CD4-positive, alpha-beta T cell treated with Interleukin-4 for 1 hour (primary cell): Measurements from ENCODE around the gene USP7.
"Not testable (repeated sequence)": the region's sequence is repeated elsewhere in the genome, so short reads cannot be mapped to it uniquely, and the experiment has no call there.

Source experiments
- DNase-seq, 2 donors: peaks; one replicate each; pipeline ENCODE4 v3.0.0-alpha.2; 2020 to 2022

Gene USP7

DNA sequence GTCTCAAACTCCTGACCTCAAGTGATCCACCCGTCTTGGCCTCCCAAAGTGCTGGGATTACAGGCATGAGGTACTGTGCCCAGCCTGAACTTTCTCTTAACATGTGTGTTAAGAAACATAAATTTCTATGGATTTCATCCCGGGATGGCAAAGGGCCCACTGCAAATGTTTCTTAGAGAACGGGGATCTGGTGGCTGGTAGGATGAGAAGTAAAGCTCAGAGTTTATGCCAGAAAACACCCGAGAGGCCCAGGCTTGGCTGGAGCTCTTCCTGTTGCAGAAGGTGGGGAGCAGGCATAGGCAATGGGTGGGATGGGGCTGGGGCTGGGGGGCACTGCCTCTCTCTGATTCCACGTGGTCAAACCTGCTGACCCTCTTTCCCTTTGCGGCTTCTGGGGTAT is 89.3 kb downstream of the USP7 start:
- no peak for DNase-seq

DNA sequence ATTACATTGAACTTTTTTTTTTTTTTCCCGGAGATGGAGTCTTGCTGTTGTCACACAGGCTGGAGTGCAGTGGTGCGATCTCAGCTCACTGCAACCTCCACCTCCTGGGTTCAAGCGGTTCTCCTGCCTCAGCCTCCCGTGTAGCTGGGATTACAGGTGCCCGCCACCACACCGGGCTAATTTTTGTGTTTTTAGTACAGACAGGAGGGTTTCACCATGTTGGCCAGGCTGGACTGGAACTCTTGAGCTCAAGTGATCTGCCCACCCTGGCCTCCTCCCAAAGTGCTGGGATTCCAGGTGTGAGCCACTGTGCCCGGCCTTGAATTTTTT is 89.9 kb downstream of the USP7 start:
- DNase-seq: not testable (repeated sequence)

DNA sequence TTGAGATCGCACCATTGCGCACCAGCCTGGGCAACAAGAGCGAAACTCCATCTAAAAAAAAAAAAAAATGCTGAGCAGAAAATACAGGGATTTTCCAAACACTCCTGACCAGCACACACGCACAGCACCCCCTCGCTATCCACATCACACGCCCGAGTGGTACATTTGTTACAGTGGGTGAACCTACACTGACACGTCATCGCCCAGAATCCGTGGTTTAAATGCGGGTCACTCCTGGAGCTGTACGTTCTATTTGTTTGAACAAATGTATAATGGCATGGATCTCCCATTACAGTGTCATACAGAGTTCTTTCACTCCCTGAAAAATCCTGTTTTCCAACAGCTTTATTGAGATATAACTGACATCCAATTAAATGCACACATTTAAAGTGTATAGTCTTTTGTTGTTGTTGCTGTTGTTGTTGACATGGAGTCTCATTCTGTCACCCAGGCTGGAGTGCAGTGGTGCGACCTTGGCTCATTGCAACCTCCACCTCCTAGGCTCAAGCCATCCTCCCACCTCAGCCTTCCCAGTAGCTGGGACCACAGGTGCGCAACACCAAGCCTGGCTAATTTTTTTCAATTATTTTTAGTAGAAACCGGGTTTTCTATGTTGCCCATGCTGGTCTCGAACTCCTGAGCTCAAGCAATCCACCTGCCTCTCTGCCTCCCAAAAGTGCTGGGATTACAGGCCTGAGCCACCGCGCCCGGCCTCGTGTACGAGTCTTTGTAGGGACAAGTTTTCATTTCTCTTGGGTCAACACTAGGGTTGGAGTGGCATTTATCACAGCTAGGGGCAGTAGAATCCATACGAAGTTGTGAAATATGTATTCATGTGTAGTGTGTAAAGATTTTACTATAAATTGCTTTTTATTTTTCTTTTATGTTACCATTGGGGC is 90.5 kb downstream of the USP7 start:
- no peak for DNase-seq

DNA sequence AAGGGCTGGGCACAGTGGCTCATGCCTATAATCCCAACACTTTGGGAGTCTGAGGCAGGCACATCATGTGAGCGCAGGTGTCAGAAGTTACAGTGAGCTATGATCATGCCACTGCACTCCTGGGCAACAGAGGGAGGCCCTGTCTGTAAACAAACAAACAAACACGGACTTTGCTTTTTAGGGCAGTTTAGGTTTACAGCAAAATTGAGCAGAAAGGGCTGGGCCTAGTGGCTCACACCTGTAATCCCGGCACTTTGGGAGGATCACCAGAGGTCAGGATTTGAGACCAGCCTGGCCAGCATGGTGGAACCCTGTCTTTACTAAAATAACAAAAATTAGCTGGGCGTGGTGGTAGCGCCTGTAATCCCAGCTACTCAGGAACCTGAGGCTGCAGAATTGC is 91.6 kb downstream of the USP7 start:
- DNase-seq: no peak

DNA sequence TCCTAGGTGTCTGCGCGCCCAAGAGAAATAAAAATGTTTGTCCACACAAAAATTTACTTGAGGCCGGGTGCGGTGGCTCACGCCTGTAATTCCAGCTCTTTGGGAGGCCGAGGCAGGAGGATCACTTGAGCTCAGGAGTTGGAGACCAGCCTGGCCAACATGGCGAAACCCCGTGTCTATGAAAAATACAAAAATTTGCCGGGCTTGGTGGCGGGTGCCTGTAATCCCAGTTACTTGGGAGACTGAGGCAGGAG is 93.8 kb downstream of the USP7 start:
- DNase-seq: not testable (repeated sequence)

DNA sequence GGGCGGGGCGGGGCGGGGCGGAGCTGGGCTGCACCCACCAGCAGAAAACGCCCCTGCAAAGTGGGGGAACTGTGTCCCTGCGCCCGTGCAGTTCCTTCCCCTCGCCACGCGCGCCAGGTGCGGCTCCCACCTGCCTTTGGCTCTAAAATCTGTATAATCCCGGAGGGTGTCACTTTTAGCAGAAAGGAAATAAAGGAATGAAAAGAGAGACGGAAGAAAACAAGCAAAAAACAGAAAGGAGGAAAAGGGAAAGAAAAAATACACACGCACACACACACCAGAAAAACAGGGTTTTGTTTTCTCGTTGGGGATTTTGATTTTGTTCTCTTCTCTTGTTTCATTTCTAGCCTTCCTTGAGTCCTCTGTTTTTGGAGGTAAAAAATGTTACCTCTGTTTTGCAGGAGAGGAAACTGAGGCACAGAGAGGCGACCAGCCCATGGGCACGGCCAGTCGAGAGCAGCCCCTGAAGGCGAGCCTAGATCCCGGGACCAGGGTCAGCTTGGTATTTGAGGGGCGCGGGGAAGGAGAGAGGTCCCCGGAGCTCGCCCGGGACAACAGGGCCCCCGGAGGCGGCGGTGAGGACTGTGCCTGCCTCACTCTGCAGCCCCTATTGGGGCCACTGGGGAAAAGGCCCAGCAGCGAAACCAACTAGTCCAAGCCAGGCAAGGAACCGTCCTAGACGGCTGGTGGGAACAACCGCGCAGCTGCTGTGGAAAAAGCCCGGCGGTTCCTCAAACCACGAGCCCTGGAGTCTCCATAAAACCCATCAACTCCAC is 94.3 kb downstream of the USP7 start:
- no peak for DNase-seq

DNA sequence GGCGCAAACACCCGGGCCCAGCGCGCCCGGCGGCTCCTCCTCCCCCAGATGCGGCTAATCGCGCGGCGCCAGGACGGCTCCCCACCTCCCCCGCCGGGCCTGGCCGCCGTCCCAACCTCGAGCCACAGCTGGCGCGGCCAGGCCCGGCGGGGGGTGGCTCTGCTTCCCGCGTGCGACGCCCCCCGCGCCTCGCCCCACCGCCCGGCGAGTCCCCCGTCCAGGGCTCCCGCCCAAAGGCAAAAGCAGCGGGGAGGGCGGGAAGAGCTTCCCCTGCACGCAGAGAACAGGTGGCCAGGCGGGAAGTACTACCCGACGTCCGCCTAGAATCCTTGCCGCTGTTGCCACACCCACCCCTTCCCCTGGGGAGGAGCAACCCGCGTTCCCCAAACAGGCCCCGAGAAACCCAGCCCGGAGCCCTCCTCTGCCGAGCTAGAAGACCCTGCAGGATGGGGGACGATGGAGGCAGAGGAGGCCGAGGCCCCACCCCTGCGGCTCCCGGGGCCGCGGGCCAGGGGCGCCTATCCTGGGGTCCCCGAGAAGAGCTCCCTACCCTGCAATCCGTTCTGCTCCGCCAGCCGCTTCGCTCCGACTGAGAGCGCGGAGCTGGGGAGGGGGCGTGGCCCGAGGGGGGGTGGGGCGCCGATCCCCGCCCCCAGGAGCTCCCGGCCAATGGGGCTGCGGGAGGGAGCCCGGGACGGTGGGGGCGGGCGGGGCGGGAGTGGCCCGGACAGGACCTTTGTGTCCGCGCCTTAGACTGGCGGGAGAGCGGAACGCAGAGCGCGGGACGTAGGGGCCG is 95.1 kb downstream of the USP7 start, which contains the start of gene CARHSP1:
CARHSP1 (minus strand) TSS at position 591 of the 796 bp plus-strand sequence. CDS start 9,678 bp downstream, outside the sequence.
- peak; percentile 83 for DNase-seq

DNA sequence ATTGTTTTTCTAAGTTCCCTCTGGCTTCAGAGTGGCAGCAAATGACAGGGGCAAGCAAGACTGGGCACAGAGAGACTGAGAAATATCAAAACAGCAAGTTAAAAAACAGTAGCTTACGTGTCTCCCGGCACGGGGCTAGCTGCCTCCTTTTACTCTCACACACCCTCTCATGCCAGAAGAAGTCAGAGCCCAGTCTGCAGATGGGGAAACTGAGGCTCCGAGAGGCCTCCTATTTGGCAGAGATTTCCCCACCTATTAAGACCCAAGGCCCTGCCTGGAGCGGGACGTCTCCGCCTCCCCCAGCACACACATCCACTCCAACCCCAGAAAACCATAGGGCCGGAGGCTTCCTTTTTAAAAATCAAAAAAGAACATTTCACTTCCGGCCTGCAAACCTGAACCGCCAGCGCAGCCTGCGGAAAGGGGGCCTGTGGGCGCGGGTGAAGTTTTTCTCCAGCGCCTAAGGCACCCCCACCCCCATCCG is 95.7 kb downstream of the USP7 start:
- peak; percentile 49 to 69 for DNase-seq

DNA sequence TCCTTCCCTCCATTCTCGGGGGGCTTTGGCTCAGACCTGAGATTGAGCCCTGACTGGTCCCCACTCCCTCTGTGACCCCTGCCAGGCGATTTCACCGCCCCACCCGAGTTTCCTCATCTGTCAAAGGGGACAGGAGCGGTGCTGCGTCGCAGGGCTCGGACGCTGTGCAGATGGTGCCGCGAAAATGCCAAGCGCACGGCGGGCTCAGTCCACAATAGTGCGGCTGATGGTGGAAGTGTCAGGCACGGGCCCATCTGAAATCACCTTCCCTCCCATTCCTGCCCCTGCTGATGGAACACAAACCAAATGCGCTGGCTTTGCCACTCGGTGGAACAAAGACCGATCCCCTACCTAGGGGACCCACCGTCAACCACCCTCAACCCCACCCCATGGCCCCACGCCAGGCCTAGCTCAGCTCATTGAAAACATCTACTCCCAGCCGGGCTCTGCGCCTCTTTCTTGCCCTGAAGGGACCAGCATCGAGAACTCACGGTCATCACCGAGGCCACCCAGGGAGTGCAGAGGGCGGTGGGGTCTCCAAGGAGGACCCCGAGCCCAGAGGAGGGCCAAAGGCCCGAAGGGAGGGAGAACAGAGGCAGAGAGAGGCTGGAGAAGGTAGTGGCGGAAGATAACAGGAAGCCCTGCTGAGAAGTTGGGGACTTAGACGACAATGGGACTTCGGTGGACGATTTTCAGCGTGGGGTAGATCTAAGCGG is 96.3 kb downstream of the USP7 start:
- DNase-seq: no peak

DNA sequence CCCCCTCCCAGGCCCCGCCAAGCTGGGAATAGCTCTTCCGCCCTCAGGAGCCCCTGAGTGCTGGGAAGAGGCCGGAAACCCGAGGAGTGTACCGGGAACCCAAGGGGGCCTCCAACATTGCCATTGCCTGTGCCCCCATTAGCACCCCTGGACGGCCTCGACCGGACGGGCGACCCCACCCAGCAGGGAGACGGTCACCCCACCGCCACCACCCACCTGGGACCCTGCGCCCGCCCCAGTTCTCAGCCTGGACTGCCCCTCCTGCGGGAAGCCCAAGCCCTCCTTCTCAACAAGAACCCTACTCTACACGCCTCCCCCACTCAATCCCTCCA is 96.9 kb downstream of the USP7 start:
- DNase-seq: no peak

DNA sequence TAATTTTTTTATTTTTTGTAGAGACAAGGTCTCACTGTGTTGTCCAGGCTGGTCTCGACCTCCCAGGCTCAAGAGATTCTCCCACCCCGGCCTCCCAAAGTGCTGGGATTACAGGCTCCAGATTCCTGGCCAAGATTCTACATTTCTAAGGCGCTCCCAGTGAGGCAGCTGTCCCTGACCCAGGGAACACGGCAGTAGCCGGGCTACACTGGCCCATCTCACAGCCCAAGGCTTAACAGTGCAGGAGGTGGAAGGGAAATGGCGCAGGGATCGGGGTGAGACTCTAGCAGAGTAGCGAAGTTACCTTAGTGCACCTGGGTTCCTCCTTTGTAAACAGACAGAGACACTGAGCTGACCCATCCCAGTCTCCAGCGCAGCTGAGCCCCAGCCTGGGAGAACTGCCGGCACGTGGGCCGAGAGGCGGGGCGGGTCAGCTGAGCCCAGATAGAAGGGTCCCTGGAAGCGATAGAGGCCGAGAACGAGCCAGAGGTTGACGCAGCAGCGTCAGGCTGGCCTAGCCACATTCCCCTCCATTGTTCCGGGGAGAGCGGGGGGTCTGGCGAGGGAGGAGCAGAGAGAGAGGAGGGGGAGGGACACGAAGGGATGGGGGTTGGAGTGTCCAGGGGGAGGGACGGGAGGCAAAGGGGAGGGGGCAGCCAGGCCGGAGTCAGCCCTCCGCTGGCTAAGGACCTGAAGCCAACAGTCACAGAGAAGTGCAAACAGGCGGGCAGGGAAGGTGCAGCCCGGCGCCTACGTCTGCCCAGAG is 97.4 kb downstream of the USP7 start:
- no peak for DNase-seq

DNA sequence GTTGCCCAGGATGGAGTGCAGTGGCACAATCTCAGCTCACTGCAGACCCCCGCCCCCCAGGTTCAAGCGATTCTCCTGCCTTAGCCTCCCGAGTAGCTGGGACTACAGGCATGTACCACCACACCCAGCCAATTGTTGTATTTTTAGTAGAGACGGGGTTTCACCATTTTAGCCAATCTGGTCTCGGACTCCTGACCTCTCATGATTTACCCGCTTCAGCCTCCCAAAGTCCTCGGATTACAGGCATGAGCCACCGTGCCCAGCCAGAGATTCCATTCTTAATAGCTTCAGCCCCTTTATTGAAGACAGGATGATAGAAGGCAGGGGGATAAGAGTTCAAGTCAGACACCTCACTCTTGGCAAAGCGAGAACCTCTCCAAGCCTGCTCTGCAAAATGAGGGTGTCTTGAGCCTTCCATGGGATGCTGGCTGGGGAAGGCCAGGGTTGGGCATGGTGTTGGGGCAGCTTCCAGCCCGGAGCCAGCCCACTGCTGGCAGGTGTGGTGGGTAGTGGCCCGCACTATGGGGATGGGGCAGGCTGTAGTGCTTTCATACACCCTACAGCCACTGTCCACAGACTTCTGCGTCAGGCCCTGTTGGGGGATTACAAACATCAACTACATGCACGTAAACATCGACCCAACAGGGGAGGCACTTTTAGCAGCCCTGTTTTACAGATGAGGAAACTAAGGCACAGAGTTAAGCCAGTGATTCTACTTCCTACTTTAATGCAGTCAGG is 98.4 kb downstream of the USP7 start:
- DNase-seq: no peak

DNA sequence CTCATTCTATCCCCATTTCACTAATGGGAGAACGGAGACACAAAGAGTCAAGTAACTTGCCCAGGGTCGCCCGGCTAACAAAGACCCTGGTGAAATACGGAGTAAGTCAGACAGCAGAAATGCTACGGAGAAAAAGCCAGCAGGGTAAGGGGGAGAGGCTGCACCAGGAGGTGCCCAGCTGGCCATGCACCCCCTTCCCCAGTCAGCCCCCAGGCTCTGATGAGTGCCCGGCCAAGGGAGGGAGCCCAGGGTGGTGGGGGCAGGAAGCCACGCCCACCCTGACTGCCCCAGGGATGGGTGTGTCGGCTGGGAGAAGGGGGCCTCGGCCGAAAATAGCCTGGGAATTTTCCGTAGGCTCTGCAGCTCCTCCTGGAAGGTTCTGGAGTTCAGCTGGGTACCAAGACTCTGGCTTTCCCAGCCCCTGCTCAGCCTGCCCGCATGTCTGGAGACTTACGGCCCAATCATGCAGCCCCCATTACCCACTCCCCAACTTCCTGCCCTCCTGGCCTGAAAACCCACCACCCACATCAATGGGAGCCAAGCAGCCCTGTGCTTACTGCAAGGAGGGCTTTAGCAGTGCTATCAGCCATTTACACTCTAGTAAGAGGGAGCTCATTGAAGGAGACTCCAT is 99.1 kb downstream of the USP7 start:
- no peak for DNase-seq

DNA sequence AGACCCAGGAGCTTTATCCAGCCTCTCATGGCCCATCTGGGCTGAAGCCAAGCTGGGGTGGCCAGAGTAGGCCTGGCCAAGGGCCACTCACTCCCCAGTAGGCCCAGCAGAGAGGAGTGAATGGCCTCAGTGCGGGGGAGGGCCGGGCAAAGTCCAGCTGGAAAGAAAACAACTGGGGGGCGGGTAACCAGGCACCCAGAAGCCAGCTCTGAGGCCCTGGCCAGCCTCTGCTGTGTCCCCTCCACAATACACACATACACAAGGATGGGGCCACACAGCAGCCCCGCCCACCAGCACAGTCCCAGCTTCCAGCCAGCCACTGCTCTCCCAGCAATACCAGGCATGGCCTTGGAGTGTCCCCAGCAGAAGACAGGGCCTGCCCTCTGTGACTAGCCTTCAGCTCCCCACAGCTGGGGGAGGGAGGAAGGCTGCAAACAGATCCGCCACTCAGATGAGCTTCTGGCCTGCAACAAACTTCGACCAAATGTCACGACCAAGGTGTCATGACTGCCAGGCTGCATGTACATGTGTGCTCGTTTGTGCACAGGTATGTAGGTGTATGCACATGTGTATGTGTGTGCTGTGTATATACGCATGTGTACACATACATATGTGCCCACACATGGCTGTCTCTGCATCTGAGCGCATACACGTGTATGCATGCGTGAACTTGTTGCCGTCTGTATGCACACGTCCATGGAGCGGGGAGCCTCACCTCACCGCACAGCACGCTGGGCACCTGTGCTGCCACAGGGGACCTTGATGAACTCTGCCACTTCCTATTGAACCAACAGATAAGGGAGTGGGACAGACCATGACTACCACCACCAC is 99.9 kb downstream of the USP7 start:
- DNase-seq: no peak

DNA sequence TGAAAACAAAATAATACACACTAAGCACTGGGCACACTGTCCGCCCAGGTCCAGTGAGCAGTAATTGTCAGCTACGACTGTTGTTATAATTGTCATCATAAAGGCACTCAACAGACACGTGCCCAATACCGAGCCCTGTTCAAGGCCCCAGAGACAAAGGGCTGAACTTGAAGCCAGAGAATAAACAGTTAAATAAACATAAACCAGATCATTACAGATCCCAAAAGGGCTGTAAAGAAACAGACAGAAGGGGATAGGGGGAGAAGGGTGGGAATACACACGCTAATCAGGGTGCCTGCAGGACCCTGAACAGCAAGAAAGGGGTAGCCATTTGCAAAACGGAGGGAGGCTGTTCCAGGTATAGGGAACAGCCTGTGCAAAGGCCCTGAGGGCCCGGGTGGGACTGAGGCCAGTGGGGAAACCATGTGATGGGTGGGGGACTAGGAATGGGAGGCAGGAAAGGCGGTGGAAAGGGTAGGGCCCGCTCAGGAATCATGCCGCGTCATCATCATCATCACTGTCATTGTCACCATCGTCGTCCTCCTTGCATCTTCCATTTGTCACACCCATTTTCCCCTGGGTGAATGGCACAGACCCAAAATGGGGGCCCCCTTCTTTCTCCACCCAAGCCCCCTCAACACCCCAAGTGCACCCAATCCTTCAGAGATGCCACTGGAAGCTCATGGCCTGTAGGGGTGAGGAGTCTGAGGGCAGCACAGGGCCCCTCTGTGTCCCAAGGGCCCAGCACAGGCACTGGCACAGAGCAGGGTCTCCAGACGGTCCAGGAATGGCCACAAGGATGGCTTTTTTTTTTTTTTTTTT is 101.2 kb downstream of the USP7 start:
- DNase-seq: no peak

DNA sequence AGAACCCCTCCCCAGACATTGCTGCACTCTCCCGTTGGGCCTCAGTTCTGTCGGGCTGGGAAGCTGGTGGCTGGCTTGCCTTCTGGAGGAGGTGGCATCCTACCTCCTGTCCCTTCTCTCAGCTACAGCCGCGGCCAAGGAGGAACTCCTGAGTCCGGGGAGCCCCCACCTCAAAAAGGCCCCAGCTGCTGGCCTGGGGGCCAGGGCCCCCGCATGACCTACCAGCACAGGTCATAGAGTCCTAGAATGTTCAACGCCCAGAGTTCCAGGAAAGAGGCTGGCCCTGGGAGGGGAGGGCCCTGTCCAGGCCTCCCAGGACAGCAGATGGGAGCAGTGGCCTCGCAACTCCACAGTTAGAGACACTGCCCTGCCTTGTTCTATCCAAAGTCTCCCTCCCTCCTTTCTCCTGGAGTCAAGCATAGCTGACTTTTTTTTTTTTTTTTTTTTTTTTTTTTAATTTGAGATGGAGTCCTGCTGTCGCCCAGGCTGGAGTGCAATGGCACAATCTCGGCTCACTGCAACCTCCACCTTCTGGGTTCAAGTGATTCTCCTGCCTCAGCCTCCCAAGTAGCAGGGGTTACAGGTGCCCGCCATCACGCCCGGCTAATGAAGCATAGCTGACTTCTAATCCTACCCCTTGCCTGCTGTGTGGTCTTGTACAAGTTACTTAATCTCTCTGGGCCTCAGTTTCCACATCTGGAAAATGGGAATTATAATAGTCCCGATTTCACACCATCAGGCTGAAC is 102.0 kb downstream of the USP7 start:
- no peak for DNase-seq

DNA sequence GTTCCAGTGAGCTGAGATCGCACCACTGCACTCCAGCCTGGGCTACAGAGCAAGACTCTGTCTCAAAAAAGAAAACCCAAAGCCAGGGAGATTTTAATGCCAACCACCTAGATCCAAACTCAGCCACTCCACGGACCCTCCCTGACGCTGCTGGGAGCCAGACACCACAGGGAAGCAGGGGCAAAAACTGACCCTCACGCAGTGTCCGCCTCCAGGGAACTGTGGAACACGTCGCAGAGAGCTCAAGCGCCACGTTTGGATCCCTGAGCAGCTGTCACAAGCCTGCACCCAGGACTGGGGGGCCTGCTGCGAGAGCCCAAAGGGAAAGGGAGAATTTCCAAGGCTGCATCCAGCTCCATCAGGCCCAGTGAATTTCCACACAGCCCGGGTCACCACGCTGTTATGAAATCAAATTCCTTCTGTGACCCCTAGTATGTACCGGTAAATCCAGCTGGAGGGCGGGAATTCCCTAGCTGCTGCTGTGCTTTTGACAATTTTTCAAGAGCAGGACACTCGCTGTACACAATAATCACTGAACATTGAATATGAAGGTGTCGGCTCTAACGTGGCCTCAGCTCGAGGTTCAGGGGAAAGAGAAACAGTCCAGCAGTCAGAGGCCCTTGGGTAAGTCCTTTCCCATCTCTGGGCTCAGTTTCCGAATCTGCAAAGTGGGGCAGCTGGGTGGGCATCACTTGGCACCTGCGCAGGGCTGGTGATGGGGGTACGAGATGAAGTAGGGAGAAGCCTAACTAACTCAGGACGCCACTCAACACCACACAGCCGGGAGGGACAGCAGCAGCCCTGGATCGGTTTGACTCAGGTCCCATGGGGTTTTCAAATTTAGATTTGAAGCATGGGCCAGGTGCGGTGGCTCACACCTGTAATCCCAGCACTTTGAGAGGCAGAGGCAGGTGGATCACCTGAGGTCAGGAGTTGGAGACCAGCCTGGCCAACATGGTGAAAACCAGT is 103.5 kb downstream of the USP7 start:
- no peak for DNase-seq
